Measurements from ENCODE around the gene LY6G6F. TPM values are rescaled to one million over a fixed set of nuclear protein-coding genes. Genes with fewer than 3 reads are reported as not detected.
A peak's percentile ranks its signal among the peaks of the same experiment; 100 is the strongest.

Gene LY6G6F
- total RNA-seq, 1 experiment from 2014 or later = not detected

DNA sequence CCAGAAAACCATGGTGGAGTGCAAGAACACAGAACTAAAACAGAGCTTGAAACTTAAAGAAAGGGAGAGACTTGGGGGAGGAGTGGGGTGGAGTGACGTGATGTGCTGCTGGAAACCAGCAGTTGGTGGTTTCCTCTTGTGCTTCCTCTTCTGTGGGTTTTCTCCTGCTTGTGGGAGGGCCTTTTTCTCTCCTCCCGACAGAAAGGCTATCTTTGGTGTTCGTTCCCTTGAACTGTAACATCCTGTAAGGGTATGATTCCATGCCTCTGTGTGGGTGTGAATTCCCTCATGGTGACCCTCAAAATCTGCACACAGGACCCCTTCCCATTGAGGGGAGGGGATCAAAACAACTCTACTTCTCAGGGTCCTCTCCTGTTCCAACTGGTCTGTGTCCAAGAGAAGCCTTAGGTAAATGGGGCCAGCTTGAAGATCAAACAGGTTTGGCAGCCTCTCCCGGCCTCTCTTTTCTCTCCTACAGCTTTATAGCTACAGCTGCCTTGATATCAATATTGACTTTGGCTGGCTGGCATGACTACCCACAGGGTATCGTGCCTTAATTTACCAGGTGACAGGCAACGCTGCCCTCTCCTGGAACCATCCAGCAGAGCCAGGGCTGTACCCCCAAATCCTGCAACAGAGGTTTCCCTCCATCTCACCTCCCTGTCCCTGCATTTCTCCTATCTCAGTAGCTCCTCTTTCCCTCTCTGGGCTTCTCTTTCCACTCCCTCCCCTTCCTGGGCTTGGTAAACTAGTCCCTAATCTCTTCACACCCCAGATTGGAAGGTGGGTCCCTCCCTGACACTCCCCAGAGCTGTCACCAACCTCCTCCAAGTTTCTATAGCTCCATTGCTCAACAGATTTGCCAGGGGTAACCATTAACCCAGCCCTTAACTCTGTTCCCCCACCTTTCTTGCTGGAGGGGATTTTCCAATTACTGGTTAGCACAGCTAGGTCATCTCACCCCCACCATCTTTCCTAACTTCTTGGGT is 31.6 kb downstream of the LY6G6F start:
- CTCF ChIA-PET = no interaction called here
- TF ChIP-seq, protein P1, sequence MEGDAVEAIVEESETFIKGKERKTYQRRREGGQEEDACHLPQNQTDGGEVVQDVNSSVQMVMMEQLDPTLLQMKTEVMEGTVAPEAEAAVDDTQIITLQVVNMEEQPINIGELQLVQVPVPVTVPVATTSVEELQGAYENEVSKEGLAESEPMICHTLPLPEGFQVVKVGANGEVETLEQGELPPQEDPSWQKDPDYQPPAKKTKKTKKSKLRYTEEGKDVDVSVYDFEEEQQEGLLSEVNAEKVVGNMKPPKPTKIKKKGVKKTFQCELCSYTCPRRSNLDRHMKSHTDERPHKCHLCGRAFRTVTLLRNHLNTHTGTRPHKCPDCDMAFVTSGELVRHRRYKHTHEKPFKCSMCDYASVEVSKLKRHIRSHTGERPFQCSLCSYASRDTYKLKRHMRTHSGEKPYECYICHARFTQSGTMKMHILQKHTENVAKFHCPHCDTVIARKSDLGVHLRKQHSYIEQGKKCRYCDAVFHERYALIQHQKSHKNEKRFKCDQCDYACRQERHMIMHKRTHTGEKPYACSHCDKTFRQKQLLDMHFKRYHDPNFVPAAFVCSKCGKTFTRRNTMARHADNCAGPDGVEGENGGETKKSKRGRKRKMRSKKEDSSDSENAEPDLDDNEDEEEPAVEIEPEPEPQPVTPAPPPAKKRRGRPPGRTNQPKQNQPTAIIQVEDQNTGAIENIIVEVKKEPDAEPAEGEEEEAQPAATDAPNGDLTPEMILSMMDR (conservative IDR thresholded peaks at IDR 0.05; ENCODE audit: low read depth, low read length) = peak; percentile 51
- no peak for TF ChIP-seq EZH2 (IDR thresholded peaks at IDR 0.05; ENCODE audit: borderline replicate concordance, low read depth, low read length, poor library complexity, severe bottlenecking)

DNA sequence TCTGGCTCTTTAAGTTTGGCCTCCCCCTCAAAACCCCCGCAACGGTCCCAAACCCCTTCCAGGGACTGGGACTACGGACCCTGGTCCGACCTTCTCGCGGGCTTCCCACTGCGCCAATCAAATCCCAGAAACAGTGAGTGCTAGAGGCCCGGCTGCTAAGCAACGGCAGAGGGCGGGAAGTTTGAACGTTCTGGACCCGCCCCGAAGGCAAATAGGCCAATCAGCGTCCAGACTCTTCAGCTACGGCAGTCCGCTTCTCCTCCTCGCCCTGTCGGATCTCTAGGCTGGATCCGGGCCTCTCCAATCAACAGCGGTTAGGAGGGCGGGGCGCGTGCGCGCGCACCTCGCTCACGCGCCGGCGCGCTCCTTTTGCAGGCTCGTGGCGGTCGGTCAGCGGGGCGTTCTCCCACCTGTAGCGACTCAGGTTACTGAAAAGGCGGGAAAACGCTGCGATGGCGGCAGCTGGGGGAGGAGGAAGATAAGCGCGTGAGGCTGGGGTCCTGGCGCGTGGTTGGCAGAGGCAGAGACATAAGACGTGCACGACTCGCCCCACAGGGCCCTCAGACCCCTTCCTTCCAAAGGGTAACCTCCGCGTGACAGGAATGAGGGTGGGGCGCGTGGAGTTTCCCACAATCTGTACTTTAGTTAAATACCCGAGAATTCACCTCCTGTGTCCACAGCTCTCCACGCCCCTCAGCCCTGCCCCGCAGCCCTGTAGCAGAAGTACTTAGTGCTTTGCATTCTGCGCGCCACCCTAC is 33.2 kb downstream of the LY6G6F start, which contains the start of gene MSH5:
TSS of gene MSH5 (plus strand) at position 367 of the 758 bp plus-strand sequence. CDS start 462 bp downstream, outside the sequence.
- intact Hi-C loops (cut with micrococcal nuclease; ENCODE audit: unreplicated experiment) = loop anchor here (2.0 to 10.0 kb wide), 3 partner anchors 52 to 195 kb away; partner anchors contain the start of genes ATP6V1G2, DDX39B, GPANK1 and NFKBIL1
- TF ChIP-seq, protein P1 (conservative IDR thresholded peaks at IDR 0.05; ENCODE audit: low read depth, low read length) = no peak
- no peak for TF ChIP-seq EZH2 (IDR thresholded peaks at IDR 0.05; ENCODE audit: borderline replicate concordance, low read depth, low read length, poor library complexity, severe bottlenecking)
- ChIA-PET POLR2A (ENCODE audit: low non-redundant PET) (interaction anchor here (0.6 to 1.3 kb wide), 4 partner anchors 10 to 88 kb away, joined by 3 to 8 read pairs (median 5); partner anchors contain the start of genes HSPA1A, HSPA1B and HSPA1L), CTCF (interaction anchor here (2.0 kb wide), 1 partner anchor 30 kb away, joined by 12 read pairs; no protein-coding TSS in a partner anchor)
- Histone ChIP-seq H3K4me3 (ENCODE audit: low read depth, low read length, poor library complexity, severe bottlenecking) (peak within 1 kb of the TSS; percentile 71), H3K9me3 (ENCODE audit: low read depth, low read length, poor library complexity, severe bottlenecking) (no peaks in the 10 kb centered on the region), H3K4me1 (ENCODE audit: insufficient read depth, low read length, poor library complexity, severe bottlenecking) (peaks cover 36% of the 10 kb centered on the region), H3K27me3 (replicated peaks; ENCODE audit: insufficient read depth, low read depth, low read length, poor library complexity) (no peaks in the 10 kb centered on the region), H3K36me3 (ENCODE audit: insufficient read depth, low read length, poor library complexity, severe bottlenecking) (peaks cover 35% of the 10 kb centered on the region), H3K27ac (ENCODE audit: low read depth, low read length, poor library complexity, severe bottlenecking) (peak within 1 kb of the TSS; percentile 95)
- TSS peak; percentile 50 for BruUV-seq (replicated peaks)
- DNase-seq (ENCODE audit: low spot score) = peak; percentile 100

More for the DNA sequence above, 31.6 kb downstream of the LY6G6F start:
- intact Hi-C loops (cut with micrococcal nuclease; ENCODE audit: unreplicated experiment) = loop anchor here (1.0 to 10.0 kb wide), 4 partner anchors 54 to 193 kb away; partner anchors contain the start of genes ATP6V1G2, DDX39B, GPANK1 and NFKBIL1
- Histone ChIP-seq H3K9me3 (ENCODE audit: low read depth, low read length, poor library complexity, severe bottlenecking) (no peaks in the 10 kb centered on the region), H3K4me3 (ENCODE audit: low read depth, low read length, poor library complexity, severe bottlenecking) (peak overlapping the region; percentile 12), H3K36me3 (ENCODE audit: insufficient read depth, low read length, poor library complexity, severe bottlenecking) (peaks cover 33% of the 10 kb centered on the region), H3K27ac (ENCODE audit: low read depth, low read length, poor library complexity, severe bottlenecking) (peak overlapping the region; percentile 95), H3K27me3 (replicated peaks; ENCODE audit: insufficient read depth, low read depth, low read length, poor library complexity) (no peaks in the 10 kb centered on the region), H3K4me1 (ENCODE audit: insufficient read depth, low read length, poor library complexity, severe bottlenecking) (peaks cover 43% of the 10 kb centered on the region)
- POLR2A ChIA-PET (ENCODE audit: low non-redundant PET) = interaction anchor here (0.5 kb wide), 1 partner anchor 62 kb away, joined by 6 read pairs; no protein-coding TSS in a partner anchor
- BruUV-seq (replicated peaks) = no TSS peak
- peak; percentile 85 for DNase-seq (ENCODE audit: low spot score)

All from A673 (cell line).